Hematopoietic multipotent progenitor cell treated with erythropoietin and hydrocortisone succinate and interleukin-3 and kit ligand, for 4 days (in vitro differentiated cells): ENCODE measurements around the gene IL1RAPL1.
"Not testable (repeated sequence)": the region's sequence is repeated elsewhere in the genome, so short reads cannot be mapped to it uniquely, and the experiment has no call there.

ENCODE experiments used
- DNase-seq: peaks from one replicate; pipeline ENCODE4 v3.0.0-alpha.2; 2015

Gene IL1RAPL1

GRCh38 chrX:29295987-29296680 is 708.9 kb downstream of the IL1RAPL1 start:
- no peak for DNase-seq

GRCh38 chrX:29297171-29297800 is 710.0 kb downstream of the IL1RAPL1 start:
- no peak for DNase-seq

GRCh38 chrX:29299684-29300083 is 712.4 kb downstream of the IL1RAPL1 start:
- no peak for DNase-seq

GRCh38 chrX:29308726-29309125 is 721.5 kb downstream of the IL1RAPL1 start:
- no peak for DNase-seq

GRCh38 chrX:29315931-29316330 is 728.7 kb downstream of the IL1RAPL1 start:
- no peak for DNase-seq

GRCh38 chrX:29318012-29318411 is 730.8 kb downstream of the IL1RAPL1 start:
- DNase-seq, result no peak

GRCh38 chrX:29332429-29332828 is 745.2 kb downstream of the IL1RAPL1 start:
- DNase-seq, result not testable (repeated sequence)

GRCh38 chrX:29333091-29333490 is 745.8 kb downstream of the IL1RAPL1 start:
- not testable (repeated sequence) for DNase-seq

GRCh38 chrX:29348288-29348687 is 761.0 kb downstream of the IL1RAPL1 start:
- DNase-seq, result no peak

- DNase-seq, result no peak
Observed at GRCh38 chrX:29359276-29359675, 772.0 kb downstream of the IL1RAPL1 start.

GRCh38 chrX:29374765-29375164 is 787.5 kb downstream of the IL1RAPL1 start:
- not testable (repeated sequence) for DNase-seq

GRCh38 chrX:29376584-29376983 is 789.3 kb downstream of the IL1RAPL1 start:
- DNase-seq, result no peak

- no peak for DNase-seq
Observed at GRCh38 chrX:29382811-29383210, 795.6 kb downstream of the IL1RAPL1 start.

GRCh38 chrX:29388509-29388908 is 801.3 kb downstream of the IL1RAPL1 start:
- DNase-seq, result no peak

- DNase-seq, result no peak
Observed at GRCh38 chrX:29397506-29397905, 810.3 kb downstream of the IL1RAPL1 start.

- no peak for DNase-seq
Observed at GRCh38 chrX:29407357-29407756, 820.1 kb downstream of the IL1RAPL1 start.

GRCh38 chrX:29419774-29420553 is 832.7 kb downstream of the IL1RAPL1 start:
- no peak for DNase-seq

GRCh38 chrX:29422034-29422433 is 834.8 kb downstream of the IL1RAPL1 start:
- no peak for DNase-seq

- no peak for DNase-seq
Observed at GRCh38 chrX:29431895-29432294, 844.6 kb downstream of the IL1RAPL1 start.

GRCh38 chrX:29432534-29432933 is 845.3 kb downstream of the IL1RAPL1 start:
- DNase-seq, result no peak

- no peak for DNase-seq
Observed at GRCh38 chrX:29434939-29435338, 847.7 kb downstream of the IL1RAPL1 start.

- DNase-seq, result no peak
Observed at GRCh38 chrX:29435396-29435795, 848.1 kb downstream of the IL1RAPL1 start.

GRCh38 chrX:29447867-29448266 is 860.6 kb downstream of the IL1RAPL1 start:
- no peak for DNase-seq

- DNase-seq, result no peak
Observed at GRCh38 chrX:29453333-29453732, 866.1 kb downstream of the IL1RAPL1 start.
